GM10266 (cell line): ENCODE measurements around the gene ERCC5.
A peak's percentile ranks its signal among the peaks of the same experiment; 100 is the strongest.

ENCODE experiments used
- DNase-seq: peaks from one replicate; pipeline ENCODE4 v3.0.0; 2012; ENCODE audit errors: extremely low spot score
- TF ChIP-seq, protein P1 (sequence below): IDR thresholded peaks from 2 replicates; pipeline ENCODE4 v1.5.1; 2012; ENCODE audit warnings: mild to moderate bottlenecking, low read depth; ENCODE audit not compliant: control insufficient read depth, insufficient read depth; ENCODE audit errors: missing control alignments

Gene ERCC5

GRCh38 chr13:102812611-102813287 lies 33.1 kb upstream of the ERCC5 start:
- peak; percentile 15 for DNase-seq
- TF ChIP-seq, protein P1, sequence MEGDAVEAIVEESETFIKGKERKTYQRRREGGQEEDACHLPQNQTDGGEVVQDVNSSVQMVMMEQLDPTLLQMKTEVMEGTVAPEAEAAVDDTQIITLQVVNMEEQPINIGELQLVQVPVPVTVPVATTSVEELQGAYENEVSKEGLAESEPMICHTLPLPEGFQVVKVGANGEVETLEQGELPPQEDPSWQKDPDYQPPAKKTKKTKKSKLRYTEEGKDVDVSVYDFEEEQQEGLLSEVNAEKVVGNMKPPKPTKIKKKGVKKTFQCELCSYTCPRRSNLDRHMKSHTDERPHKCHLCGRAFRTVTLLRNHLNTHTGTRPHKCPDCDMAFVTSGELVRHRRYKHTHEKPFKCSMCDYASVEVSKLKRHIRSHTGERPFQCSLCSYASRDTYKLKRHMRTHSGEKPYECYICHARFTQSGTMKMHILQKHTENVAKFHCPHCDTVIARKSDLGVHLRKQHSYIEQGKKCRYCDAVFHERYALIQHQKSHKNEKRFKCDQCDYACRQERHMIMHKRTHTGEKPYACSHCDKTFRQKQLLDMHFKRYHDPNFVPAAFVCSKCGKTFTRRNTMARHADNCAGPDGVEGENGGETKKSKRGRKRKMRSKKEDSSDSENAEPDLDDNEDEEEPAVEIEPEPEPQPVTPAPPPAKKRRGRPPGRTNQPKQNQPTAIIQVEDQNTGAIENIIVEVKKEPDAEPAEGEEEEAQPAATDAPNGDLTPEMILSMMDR, result no peak

DNA sequence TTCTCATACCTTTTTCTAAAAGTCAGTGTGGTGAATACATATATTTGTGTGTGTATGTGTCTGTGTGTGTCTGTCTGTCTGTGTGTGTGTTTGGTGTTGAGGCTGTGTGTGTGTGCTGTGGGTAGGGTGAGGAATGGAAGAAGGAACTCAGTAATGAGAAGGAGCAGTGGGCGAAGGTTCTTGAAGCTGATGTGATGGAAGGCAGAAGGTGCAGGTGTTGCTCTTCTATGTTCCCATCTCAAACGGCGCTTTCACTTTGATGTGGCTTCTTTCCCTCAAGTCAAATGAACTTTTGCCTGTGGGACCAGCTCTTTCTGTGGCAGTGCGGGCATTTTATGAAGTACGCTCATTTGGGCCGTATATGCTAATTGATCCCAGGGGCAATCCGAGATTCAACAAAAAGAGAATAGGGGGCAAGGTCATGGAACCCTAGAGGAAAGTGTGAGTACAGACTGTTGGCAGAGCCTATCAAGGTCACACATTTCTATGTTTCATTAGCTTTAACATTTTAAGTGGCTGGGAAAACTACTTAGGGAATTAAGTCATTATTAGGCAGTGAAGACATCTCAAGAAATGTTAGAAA lies 31.7 kb upstream of the ERCC5 start:
- no peak for DNase-seq
- TF ChIP-seq, protein P1, result no peak

DNA sequence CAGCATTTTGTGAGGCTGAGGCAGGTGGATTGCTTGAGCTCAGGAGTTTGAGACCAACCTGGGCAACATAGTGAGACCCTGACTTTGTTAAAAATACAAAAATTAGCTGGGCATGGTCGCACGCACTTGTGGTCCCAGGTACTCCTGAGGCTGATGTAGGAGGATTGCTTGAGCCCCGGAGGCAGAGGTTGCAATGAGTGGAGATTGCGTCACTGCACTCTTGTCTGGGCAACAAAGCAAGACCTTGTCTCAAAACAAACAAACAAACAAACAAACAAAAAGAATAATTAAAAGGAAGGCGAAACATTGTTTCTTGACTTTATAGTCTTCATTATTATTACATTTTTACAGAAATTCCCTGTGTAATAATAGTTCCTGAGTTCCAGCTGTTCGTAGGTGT lies 31.0 kb upstream of the ERCC5 start:
- DNase-seq, result no peak
- TF ChIP-seq, protein P1, result no peak

GRCh38 chr13:102815788-102816187 lies 30.0 kb upstream of the ERCC5 start:
- TF ChIP-seq, protein P1, result no peak
- no peak for DNase-seq

- no peak for DNase-seq
- TF ChIP-seq, protein P1, result no peak
Measured at GRCh38 chr13:102816708-102817107, 29.1 kb upstream of the ERCC5 start.

- TF ChIP-seq, protein P1, result no peak
- no peak for DNase-seq
Measured at GRCh38 chr13:102817241-102817640, 28.6 kb upstream of the ERCC5 start.

DNA sequence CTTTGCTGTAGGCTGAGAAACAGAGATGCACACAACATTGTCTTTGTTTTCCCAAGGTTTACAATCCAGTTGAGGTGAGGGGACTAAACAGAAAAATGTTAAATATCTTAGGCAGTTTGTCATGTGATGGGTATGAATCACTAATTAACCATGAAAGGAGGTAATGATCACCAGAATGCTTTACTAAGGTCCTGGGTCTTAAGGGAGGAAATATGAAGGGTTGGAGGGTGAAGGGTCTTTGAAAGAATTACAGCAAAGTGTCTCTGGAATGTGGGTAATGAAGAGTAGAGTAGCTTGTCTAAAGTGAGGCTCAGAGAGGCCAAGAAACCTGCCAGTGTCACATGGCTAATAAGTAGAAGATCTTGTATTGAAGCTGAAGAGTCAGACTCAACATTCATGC lies 27.9 kb upstream of the ERCC5 start:
- no peak for DNase-seq
- TF ChIP-seq, protein P1, result no peak
